GM04503 (cell line): ENCODE data around the gene DRD4.
"Not testable (repeated sequence)": the region's sequence is repeated elsewhere in the genome, so short reads cannot be mapped to it uniquely, and the experiment has no call there.

Source experiments
- DNase-seq: peaks from one replicate; pipeline ENCODE4 v3.0.0-alpha.2; 2012; ENCODE audit warnings: low read depth

DRD4 gene

DNA sequence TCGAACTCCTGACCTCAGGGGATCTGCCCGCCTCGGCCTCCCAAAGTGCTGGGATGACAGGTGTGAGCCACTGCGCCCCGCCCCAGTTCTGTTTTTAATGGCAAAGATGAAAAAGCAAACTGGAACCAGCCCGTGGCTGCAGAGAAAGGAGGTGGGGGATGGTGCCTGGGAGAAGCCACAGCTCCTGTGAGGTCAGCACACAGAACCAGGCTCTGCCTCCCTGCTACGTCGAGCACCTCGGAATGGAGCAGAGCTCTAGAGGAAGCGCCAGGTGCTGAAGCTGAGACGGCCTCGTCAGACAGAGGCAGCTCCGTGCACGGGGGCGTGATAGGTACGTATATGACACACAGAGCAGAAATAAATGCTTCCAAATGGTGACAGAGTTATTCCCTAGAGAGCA is 8.5 kb downstream of the DRD4 start:
- DNase-seq = no peak

DNA sequence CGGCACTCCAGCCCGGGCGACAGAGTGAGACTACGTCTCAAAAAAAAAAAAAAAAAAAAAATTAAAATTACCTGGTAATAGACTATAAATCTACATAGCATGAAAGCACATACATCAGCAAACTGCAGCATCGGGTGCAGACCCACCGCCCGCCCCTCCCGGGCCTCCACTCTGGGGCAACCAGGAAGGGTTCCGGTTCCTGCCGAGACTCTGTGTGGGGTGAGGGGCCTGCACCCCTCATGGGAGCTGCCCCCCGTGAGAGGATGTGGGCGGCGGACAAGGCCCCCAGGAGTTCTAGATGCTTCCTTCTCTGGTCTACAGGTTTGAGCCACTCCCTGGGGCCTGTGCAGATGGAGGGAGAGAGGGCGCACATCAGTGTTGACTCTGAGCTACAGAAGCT is 9.1 kb downstream of the DRD4 start:
- DNase-seq = no peak

DNA sequence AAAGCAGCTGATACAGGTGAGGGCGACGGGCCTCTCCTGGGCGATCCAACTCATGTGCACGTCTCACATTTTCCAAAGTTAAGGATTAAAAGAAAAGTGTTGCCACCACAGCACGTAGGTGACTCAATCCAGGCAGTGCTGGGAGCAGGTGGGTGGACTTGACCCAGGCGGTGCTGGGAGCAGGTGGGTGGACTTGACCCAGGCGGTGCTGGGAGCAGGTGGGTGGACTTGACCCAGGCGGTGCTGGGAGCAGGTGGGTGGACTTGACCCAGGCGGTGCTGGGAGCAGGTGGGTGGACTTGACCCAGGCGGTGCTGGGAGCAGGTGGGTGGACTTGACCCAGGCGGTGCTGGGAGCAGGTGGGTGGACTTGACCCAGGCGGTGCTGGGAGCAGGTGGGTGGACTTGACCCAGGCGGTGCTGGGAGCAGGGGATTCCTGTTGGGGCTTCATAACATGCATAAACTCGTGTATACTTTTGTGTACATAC is 10.6 kb downstream of the DRD4 start:
- DNase-seq = not testable (repeated sequence)

DNA sequence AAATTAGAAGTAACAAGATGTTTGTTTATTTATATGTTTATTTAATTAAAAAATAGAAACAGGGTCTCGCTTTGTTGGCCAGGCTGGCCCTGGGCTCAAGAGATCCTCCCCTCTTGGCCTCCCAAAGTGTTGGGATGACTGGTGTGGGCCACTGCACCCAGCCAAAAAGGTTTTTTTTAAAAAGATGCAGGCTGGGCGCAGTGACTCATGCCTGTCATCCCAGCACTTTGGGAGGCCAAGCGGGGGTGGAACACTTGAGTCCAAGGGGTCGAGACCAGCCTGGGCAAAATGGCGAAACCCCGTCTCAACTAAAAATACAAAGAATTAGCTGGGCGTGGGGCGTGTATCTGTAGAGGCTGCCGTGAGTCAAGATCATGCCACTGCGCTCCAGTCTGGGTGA is 13.4 kb downstream of the DRD4 start:
- DNase-seq = no peak

DNA sequence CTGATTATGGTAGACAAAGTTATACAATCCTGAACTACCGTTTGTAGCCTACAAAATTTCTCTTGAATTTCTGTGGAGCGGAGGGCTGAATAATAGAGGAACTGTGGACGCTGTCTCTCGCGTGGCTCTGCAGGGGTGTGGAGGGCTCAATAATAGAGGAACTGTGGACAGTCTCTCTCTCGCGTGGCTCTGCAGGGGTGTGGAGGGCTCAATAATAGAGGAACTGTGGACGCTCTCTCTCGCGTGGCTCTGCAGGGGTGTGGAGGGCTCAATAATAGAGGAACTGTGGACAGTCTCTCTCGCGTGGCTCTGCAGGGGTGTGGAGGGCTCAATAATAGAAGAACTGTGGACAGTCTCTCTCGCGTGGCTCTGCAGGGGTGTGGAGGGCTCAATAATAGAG is 16.1 kb downstream of the DRD4 start:
- not testable (repeated sequence) for DNase-seq

DNA sequence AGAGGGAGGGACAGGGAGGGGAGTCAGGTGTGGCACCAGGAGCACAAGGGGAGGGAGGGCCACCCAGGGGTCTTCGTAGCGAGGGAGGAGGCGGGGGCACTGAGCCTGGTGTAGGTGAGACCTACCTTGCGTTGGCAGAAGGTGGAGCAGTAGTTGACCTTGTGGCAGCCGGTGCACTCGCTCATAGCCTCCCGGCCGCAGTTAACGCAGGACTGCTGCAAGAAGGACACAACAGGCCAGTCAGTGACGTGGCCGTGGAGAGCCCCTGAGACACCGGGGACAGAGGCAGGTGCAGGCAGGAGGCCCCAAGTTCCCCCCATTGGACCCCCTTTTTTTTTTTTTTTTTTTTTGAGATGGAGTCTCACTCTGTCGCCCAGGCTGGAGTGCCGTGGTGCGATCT is 16.8 kb downstream of the DRD4 start:
- DNase-seq = no peak

DNA sequence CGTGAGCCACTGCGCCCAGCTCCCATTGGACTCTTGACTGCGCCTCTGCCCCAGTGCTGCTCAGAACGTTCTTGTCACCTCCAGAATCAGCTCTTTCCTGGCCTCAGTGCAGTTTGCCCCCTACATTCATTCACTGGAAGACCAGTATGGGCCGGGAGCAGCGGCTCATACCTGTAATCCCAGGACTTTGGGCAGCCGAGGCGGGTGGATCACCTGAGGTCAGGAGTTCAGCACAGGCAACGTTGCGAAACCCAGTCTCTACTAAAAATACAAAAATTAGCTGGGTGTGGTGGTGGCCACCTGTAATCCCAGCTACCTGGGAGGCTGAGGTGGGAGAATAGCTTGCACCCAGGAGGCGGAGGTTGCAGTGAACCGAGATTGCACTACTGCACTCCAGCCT is 17.4 kb downstream of the DRD4 start:
- not testable (repeated sequence) for DNase-seq

DNA sequence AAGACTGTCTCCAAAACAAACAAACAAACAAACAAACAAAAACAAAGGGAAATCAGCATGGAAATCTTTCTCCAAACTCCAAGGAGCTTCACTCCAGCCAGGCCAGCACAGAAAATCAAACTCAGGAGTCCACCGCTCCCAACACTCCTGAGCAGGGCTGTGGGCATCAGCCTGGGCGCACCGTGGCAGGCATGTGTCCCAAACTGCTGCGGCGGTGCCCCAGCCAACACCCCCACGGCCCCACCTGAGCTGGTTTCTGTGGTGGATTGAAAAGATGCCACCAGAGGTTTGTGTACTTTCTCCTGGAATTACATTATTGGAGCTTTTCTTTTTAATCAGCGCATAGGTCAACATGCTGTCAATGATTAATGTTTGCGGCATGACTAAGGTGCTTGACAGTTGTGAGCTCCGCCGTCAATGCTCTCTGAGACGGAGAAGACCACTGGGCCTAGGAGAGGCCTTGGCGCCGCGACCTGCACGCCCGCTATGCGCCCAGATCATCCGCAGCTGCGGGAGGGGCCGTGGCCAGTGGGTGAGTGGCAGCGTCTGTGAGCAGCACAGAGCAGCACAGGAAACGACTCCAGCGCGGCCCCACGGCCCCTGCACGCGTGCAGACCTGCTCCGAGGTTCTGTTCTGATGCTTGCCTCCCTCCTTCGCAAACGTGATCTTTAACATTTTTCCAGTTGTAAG is 18.1 kb downstream of the DRD4 start:
- DNase-seq = no peak

DNA sequence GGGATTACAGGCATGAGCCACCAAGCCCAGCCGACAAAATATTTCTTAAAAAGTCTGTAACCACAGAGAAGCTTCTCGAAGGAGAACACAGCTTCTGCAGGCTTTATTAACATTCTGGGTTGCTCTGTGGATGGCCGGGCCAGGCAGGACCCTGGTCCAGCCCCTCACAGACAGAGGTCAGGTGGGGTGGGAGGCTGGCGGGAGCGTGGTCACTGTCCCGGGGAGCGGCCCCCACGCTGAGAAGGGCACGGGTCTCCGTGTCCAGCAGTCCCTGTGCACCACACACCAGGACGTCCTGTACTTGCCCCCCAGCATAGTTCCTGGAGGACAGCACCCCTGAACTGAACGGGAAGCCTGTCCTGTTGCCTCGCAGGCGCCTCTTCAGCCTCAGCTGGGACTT is 19.4 kb downstream of the DRD4 start:
- no peak for DNase-seq

DNA sequence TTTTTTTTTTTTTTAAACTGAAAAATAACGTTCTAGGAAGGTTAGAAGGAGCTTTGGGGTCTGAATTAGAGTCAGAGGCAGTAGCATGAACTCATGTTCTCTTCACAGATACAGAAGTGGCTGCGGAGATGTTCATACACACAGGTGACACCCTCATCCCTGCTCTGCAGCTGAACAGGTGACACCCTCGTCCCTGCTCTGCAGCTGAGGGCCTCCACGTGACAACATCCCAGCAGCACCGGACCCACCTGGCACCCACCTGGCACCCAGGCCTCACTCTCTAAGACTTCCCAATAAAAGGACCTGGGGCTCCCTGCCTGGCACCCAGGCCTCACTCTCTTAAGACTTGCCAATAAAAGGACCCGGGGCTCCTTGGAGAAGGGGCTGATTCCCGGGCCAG is 19.8 kb downstream of the DRD4 start:
- no peak for DNase-seq

DNA sequence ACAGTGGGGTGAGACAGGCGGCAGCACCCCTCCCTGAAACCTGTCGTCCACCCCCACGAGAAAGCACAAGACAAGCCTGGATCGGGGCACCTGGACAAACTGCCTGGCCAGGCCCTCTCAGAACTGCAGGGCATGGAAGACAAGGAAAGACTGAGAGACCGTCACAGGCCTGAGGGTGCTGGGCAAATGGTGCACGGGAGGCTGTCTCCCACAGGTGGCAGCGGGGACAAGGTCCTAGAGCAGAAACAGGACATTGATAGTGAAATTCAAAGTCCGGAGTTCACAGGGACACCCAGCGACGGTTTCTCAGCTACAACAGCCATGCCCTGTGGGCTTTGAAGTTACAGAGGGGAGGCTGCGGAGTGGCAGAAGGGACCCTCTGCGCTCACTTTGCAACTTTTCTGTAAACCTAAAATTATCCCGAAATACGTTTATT is 20.6 kb downstream of the DRD4 start:
- no peak for DNase-seq

DNA sequence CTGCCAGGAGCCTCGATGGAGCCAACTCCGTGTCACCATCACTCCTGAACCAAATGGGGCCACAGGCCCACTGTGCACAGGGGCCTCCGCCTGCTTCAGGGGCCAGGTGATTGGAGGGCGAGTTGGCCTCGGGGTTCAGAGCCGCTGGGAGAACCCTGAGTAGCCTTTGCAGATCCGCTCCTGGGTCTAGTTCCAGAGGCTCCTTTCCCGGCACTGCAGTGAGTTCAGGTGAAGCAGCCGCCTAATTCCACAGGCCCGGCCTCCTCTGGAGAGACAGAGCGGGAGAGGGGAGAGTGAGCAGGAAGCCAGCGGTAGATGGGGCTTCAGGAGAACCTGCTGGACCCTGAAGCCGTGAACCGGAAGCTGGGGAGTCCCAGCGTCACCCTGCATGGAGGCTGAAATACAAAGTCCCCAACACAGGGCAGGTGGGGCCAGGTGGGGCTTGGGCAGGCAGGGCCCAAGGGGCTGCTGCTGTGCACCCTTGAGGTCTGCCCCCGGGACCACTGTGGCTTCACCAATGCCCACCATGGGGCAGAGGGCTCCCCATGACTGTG is 22.5 kb downstream of the DRD4 start:
- DNase-seq = no peak

DNA sequence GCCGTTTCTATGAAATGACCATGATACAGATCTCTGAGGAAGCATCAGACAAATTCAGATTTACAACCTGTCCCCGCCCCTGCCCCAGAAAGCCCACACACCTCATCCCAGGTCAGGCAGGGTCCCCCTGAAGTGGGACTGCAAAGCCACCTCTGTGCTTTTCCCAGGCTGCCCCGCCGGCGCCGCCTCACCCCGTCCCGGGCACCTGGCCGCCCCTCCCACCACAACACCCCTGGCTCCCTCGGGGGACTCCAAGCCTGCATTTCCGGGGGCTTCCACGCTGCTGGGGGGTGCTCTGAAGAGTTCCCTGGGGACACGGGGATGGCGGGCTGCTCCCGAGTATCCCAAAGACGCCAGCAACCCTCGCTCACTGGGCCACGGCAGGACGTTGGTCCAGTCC is 23.2 kb downstream of the DRD4 start:
- DNase-seq = no peak

DNA sequence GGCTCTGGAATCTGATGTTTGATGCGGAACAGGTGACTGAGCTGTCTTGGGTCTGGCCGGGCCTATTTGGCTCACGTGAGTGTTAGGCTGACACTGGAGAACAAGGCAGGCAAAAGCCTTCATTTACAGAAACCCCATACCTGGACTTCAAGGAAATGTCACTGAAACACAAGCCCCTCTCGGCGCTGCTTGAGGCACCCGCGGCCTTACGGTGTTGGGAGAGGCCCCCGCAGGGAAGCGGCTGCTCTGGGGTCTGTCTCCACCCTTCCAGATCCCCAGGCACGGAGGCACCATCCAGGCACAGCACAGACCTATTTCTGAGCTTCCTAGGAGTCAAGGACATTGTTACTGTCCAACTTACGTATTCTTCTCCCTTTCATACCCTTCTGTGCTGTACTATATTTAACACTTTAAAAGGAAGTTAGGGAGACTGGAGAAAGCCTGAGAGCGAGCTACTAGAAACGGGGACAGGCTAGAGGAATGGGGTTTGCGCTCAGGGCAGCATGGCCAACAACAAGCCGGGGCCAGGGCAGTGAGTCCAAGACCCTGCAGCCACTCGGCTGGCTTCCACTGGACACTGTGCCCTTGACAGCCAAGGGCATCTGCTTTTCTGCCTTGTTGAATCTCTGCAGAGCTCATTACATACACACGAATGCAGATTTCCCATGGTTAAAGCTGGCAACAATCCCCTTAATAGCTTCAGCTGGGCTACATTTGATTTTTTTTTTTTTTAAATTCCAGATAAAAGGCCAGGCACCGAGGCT is 23.8 kb downstream of the DRD4 start:
- DNase-seq = no peak

DNA sequence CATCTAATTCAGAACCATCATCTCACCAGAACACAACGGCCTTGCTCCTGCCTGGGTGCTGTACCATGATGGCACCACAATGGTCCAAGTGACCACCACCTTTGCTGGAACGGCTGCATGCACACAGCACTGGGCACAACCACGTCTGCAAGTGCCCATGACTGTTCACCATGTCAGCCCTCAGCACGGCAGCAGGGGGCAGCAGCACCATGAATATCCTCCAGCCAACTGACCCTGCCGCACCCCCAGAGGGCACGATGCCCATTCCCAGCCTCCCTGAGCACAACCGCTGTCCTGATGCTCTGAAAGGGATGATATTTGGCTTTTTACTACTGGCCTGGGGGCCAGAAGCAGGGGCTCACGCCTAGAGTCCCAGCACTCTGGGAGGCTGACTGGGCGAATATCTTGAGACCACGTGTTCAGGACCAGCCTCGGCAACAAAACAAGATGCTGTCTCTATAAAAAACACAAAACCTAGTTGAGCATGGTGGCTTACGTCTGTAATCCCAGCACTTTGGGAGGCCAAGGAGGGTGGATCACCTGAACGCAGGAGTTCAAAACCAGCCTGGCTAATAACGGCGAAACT is 25.7 kb downstream of the DRD4 start:
- DNase-seq = no peak

DNA sequence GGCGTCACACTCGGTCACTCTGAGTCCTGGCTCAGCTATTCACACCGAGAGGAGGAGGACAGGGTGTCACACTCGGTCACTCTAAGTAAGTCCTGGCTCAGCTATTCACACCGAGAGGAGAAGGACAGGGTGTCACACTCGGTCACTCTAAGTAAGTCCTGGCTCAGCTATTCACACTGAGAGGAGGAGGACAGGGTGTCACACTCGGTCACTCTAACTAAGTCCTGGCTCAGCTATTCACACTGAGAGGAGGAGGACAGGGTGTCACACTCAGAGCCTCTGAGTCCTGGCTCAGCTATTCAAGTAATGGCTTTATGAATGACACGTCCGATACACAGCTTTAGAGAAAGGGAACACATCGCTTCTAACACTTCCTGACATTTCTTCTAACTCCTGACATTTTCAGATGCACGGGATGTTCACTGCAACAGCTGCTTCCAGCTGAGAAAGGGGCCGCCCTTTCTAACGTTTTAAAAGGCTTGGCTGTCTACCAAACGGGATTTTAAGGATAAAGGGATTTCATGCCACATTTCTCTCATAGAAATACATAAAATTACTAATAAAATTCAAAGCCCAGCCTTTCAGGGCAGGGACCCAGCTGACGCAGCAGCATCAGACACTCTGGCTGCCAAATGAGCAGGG is 28.1 kb downstream of the DRD4 start:
- peak; percentile 5 for DNase-seq

DNA sequence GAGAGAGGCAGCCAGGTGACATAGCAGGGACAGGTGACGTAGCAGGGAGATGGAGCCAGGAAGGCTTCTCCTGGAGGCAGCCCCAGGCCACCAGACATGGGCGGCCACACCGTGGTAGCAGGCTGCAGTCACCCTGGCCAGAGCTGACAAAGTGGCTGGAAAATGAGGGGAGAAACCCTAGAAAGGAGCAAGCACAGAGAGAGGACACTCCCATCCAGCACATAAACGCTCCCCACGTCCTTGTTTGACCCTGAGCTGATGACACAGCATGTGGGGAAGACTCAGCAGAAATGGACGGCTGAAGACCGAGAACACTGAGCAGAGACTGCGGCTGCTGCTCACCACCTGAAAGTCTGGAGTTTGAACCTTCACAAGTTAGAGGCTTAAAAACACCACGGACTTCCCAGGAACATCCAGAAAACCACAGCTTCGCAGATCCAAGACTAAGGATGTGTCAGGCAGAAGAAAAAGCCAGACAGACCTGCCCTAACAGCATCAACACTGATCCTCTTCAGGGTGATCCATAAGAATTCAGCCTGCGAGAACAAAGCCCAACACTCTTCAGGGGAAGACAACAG is 28.7 kb downstream of the DRD4 start:
- peak; percentile 35 for DNase-seq

DNA sequence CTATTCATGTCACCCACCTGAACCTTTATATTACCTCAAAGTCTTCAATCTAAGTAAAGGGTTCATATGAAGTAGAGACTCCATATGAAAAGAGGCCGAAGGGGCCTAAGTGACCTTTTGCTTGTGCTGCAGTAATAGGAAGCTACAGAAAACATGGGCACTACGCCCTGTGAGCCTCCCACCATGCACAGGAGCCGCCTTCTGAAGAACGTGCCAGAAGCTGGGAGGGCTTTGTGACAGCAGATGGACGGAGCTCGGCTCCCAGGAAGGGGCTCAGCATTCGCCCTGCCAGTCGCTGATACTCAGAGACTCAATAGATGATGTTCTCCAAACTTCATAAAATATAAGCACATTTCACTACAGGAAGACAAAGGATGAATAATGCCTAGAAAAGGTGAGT is 36.8 kb downstream of the DRD4 start:
- no peak for DNase-seq

DNA sequence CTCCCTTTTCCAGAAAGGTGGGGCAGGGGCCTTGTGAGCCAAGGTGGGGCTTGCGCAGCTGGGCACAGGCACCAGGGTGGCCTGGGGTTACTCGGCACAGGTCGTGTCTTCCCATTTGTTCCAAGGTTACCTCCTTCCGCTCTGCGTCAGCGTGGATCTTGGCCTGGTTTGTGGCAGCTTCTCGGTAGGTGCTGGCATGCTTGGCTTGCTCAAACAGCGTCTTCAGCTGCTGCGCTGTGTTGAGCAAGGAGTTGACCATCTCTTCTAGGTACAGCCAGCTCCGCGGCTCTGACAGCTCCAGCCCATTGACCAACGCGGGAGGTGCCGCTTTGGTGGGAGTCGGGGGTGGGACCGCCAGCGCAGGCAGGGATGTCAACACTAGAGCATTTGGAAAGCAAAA is 37.3 kb downstream of the DRD4 start:
- DNase-seq = no peak

DNA sequence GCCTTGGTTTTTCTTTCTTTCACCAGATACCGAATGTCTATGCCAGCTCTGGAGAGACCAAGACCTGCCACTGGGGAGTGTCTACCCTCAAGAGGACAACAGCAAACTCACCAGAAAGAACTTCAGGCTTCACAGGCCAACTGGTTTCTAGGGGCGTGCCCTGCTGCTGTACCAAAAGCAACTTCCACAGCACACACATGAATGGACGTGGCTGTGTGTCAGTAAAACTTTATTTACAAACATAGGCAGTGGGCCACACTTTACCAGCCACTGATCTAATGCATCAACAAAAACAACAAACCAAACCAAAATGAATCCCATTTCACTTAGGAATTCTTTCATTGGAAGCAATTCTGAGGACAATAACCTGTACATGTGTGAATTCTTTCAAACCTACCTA is 41.2 kb downstream of the DRD4 start:
- DNase-seq = no peak

DNA sequence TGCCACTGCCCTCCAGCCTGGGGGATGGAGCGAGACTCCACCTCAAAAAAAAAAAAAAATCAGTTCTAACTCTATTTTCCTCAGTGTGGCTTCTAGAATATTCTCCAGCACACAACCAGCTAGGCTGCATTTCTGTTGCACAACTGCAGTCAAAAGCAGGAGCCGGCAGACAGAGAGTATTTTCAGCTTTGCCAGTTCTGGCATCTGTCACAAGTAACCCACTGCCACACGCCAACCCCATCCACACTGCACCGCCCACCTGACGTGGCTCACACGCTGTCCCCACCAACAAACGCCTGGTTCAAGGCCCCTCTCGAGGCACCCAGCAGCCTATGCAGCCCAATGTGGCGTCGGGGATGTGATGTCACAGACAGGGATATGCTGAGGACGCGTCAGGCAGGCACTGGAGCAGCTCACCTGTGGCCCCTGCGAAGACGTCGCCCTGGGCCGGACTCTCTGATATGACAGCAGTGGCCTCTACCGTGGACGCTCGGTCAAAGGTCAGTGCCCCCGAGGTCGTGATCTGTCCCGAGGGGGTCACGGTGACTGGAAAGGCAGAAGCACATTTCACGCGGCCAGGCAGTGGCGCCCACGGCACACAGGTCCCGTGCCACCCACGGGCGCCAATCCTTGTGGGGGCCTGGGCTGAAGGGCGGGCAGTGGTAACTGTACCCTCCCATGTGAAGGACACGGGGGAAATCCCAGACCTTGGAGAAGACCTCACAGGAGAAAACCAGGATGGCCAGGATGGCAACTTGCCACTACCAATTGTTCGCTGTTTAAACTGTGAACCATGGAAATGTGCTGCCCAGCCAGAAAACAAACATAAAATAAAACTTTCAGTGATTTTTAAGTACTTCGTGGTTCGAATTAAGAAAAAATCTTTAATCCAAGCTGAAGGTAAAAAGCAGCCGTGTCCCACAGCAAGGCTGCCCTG is 42.5 kb downstream of the DRD4 start:
- DNase-seq = no peak
